Keratinocyte (primary cell): ENCODE data around the gene CPED1. TPM values are rescaled to one million over a fixed set of nuclear protein-coding genes. Genes with fewer than 3 reads are reported as not detected.

Experiments used
- DNase-seq: peaks from one replicate; pipeline ENCODE4 v3.0.0-alpha.2; 2011; ENCODE audit warnings: low read depth, missing footprints, low spot score
- FAIRE-seq: peaks from 2 replicates; lab custom pipeline; 2011; peaks lifted over from hg19 to GRCh38; lab: Jason Lieb, UNC
- H2AFZ ChIP-seq: 2 replicates; pipeline ENCODE4 v1.6.0; 2012; ENCODE audit warnings: low read length, control low read depth, inconsistent platforms; ENCODE audit not compliant: control insufficient read depth
- H3K27ac ChIP-seq: 2 replicates; pipeline ENCODE4 v1.5.1; 2011; ENCODE audit warnings: low read length; ENCODE audit not compliant: control insufficient read depth, insufficient read depth
- H3K27me3 ChIP-seq: 3 replicates; pipeline ENCODE4 v1.6.0; 2011; ENCODE audit warnings: low read length; ENCODE audit not compliant: control insufficient read depth, insufficient read depth; ENCODE audit errors: extremely low read depth
- H3K36me3 ChIP-seq, 2 experiments: 2 replicates in 1 of 2; 3 replicates in 1 of 2; pipeline ENCODE4 v1.5.1; 2011; ENCODE audit warnings: low read length in 2 of 2, mild to moderate bottlenecking in 1 of 2; ENCODE audit not compliant: control insufficient read depth in 2 of 2, insufficient read depth in 2 of 2; ENCODE audit errors: extremely low read depth in 1 of 2
- H3K4me1 ChIP-seq: 3 replicates; pipeline ENCODE4 v1.5.1; 2011; ENCODE audit warnings: low read length; ENCODE audit not compliant: control insufficient read depth, insufficient read depth; ENCODE audit errors: extremely low read depth
- H3K4me2 ChIP-seq: 3 replicates; pipeline ENCODE4 v1.6.0; 2011; ENCODE audit warnings: low read depth, low read length; ENCODE audit not compliant: control insufficient read depth, insufficient read depth; ENCODE audit errors: extremely low read depth
- H3K4me3 ChIP-seq, 3 experiments: fragments of 200-600 bp in 1 of 3; sonication (generic) in 1 of 3; 2 replicates in 2 of 3; 3 replicates in 1 of 3; pipeline ENCODE4 v1.5.1; 2011 to 2016; ENCODE audit warnings: low read length in 3 of 3, mild to moderate bottlenecking in 3 of 3, control low read depth in 2 of 3, inconsistent platforms in 1 of 3, low read depth in 1 of 3, mixed read lengths in 1 of 3, mixed run types in 1 of 3, moderate library complexity in 1 of 3; ENCODE audit not compliant: control insufficient read depth in 2 of 3, insufficient read depth in 2 of 3; ENCODE audit errors: extremely low read depth in 1 of 3
- H3K79me2 ChIP-seq: 2 replicates; pipeline ENCODE4 v1.6.0; 2012; ENCODE audit warnings: low read length; ENCODE audit not compliant: control insufficient read depth, insufficient read depth
- H3K9ac ChIP-seq: 3 replicates; pipeline ENCODE4 v1.6.0; 2011; ENCODE audit warnings: low read length; ENCODE audit not compliant: control insufficient read depth, insufficient read depth; ENCODE audit errors: extremely low read depth
- H3K9me1 ChIP-seq: 3 replicates; pipeline ENCODE4 v1.6.0; 2011; ENCODE audit warnings: low read length; ENCODE audit not compliant: control insufficient read depth, insufficient read depth; ENCODE audit errors: extremely low read depth
- H3K9me3 ChIP-seq: 2 replicates; pipeline ENCODE4 v1.5.1; 2012; ENCODE audit warnings: low read depth, low read length; ENCODE audit not compliant: control insufficient read depth
- H4K20me1 ChIP-seq: 3 replicates; pipeline ENCODE4 v1.6.0; 2011; ENCODE audit warnings: low read length; ENCODE audit not compliant: control insufficient read depth, insufficient read depth; ENCODE audit errors: extremely low read depth
- CTCF ChIP-seq, 3 experiments: IDR thresholded peaks in 1 of 3; conservative IDR thresholded peaks in 1 of 3; optimal IDR thresholded peaks in 1 of 3; 2 replicates in 2 of 3; 3 replicates in 1 of 3; pipeline versions ENCODE3 to v1.5.1; 2011; ENCODE audit warnings: low read length in 3 of 3, mild to moderate bottlenecking in 3 of 3, moderate library complexity in 2 of 3, control low read depth in 1 of 3, inconsistent platforms in 1 of 3; ENCODE audit not compliant: insufficient read depth in 2 of 3; ENCODE audit errors: extremely low read depth in 1 of 3
- EZH2 ChIP-seq: IDR thresholded peaks from one replicate; pipeline ENCODE4 v1.6.1; 2012; ENCODE audit warnings: inconsistent platforms, mild to moderate bottlenecking, low read length, moderate library complexity
- dilution Hi-C: fragments of 300-500 bp; cut with MboI; formaldehyde crosslinking; loops from one replicate; pipeline ENCODE4 v1.7.0; 2020; ENCODE audit warnings: low sequenced_read_pairs; ENCODE audit not compliant: extremely low pct_ligation_motif_present
- polyA plus RNA-seq, 5 experiments: library from polyadenylated mRNA; depleted of rRNA in 3 of 5; stranded (reverse) in 3 of 5; stranded (forward) in 1 of 5; unstranded in 1 of 5; fragments of >200 nt; gene quantifications; 1 replicate in 1 of 5; 2 replicates in 3 of 5; 3 replicates in 1 of 5; pipeline versions ENCODE4 v1.2.1 to v1.2.3, GENCODE V29; 2011 to 2012; ENCODE audit warnings: missing spikeins in 2 of 5, low read depth in 1 of 5, low replicate concordance in 1 of 5

CPED1 gene
- polyA plus RNA-seq, 1 donor (not counting 4 experiments of a cell fraction or from before 2014, with no cell fraction given), result 0.62 TPM

- DNase-seq (no peak), FAIRE-seq (no peak)
- no peaks in the 10 kb centered on the region for H3K9me3 ChIP-seq
- no peak overlapping the region for H3K4me2 ChIP-seq
- H4K20me1 ChIP-seq, result no peaks in the 10 kb centered on the region
- no peaks in the 10 kb centered on the region for H3K79me2 ChIP-seq
- H3K4me1 ChIP-seq, result peaks cover 4% of the 10 kb centered on the region
- no peak overlapping the region for H3K27ac ChIP-seq
- TF ChIP-seq EZH2 (no peak), CTCF (optimal IDR thresholded peaks at IDR 0.05 in 1 of 3, IDR thresholded peaks at IDR 0.05 in 1 of 3, conservative IDR thresholded peaks at IDR 0.05 in 1 of 3; ENCODE audit: extremely low read depth in 1 of 3, insufficient read depth in 2 of 3, low read length in 3 of 3) (no peak)
- no peaks in the 10 kb centered on the region for H3K27me3 ChIP-seq
- dilution Hi-C loops, result no loop called here
- no peak overlapping the region for H3K4me3 ChIP-seq
- H2AFZ ChIP-seq, result no peak overlapping the region
- no peaks in the 10 kb centered on the region for H3K36me3 ChIP-seq
- no peaks in the 10 kb centered on the region for H3K9me1 ChIP-seq
- H3K9ac ChIP-seq, result no peak overlapping the region
Observed at GRCh38 chr7:121279822-121280221, 291.3 kb downstream of the CPED1 start.

GRCh38 chr7:121280656-121281055 lies 292.1 kb downstream of the CPED1 start:
- TF ChIP-seq CTCF (optimal IDR thresholded peaks at IDR 0.05 in 1 of 3, IDR thresholded peaks at IDR 0.05 in 1 of 3, conservative IDR thresholded peaks at IDR 0.05 in 1 of 3; ENCODE audit: extremely low read depth in 1 of 3, insufficient read depth in 2 of 3, low read length in 3 of 3), result no peak
- TF ChIP-seq EZH2, result no peak
- DNase-seq (no peak), FAIRE-seq (no peak)
- no peaks in the 10 kb centered on the region for H3K9me1 ChIP-seq
- no peak overlapping the region for H2AFZ ChIP-seq
- no peak overlapping the region for H3K4me2 ChIP-seq
- no peak overlapping the region for H3K9ac ChIP-seq
- H4K20me1 ChIP-seq, result no peaks in the 10 kb centered on the region
- no peaks in the 10 kb centered on the region for H3K9me3 ChIP-seq
- no peaks in the 10 kb centered on the region for H3K36me3 ChIP-seq
- H3K27ac ChIP-seq, result no peak overlapping the region
- no peak overlapping the region for H3K4me3 ChIP-seq
- no peaks in the 10 kb centered on the region for H3K27me3 ChIP-seq
- dilution Hi-C loops, result no loop called here
- H3K79me2 ChIP-seq, result no peaks in the 10 kb centered on the region
- peaks cover 4% of the 10 kb centered on the region for H3K4me1 ChIP-seq
